Measurements from ENCODE around the gene NUPR1.
A peak's percentile ranks its signal among the peaks of the same experiment; 100 is the strongest.
"Not testable (repeated sequence)": the region's sequence is repeated elsewhere in the genome, so short reads cannot be mapped to it uniquely, and the experiment has no call there.

The NUPR1 gene

GRCh38 chr16:28556914-28557320 is 18.1 kb upstream of the NUPR1 start:
- no peak for DNase-seq (ENCODE audit: low read depth, low spot score)
- no peak overlapping the region for H3K27ac ChIP-seq

DNA sequence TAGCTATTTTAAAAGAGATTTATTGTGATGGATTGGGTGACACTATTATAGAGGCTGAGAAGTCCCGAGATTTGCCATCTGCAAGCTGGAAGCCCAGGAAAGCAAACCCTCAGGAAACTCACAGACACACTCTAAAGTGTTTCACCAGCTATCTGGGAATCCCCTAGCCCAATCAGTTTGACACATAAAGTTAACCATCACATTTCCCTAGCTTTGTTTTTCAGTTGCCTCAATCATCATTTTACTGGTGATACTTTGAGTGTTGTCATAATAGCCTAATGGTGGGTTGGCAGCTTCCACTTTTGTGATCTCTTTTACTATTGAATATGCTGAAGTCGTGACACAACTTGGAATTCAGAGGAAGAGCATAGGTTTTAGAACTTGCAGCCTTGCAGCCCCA is 16.8 kb upstream of the NUPR1 start:
- DNase-seq (ENCODE audit: low read depth, low spot score): no peak
- H3K27ac ChIP-seq: no peak overlapping the region

GRCh38 chr16:28554634-28555423 is 16.1 kb upstream of the NUPR1 start:
- DNase-seq (ENCODE audit: low read depth, low spot score): no peak

GRCh38 chr16:28553776-28554633 is 15.2 kb upstream of the NUPR1 start, which contains the start of gene SGF29:
Gene SGF29, plus strand, starts transcription at chr16:28553920. Its CDS starts 27,150 bp downstream, at chr16:28581070.
- peak; percentile 44 for DNase-seq (ENCODE audit: low read depth, low spot score)
- peak within 1 kb of the TSS; percentile 73 for H3K27ac ChIP-seq

More at GRCh38 chr16:28554634-28555423, 16.1 kb upstream of the NUPR1 start:
- no peak overlapping the region for H3K27ac ChIP-seq

DNA sequence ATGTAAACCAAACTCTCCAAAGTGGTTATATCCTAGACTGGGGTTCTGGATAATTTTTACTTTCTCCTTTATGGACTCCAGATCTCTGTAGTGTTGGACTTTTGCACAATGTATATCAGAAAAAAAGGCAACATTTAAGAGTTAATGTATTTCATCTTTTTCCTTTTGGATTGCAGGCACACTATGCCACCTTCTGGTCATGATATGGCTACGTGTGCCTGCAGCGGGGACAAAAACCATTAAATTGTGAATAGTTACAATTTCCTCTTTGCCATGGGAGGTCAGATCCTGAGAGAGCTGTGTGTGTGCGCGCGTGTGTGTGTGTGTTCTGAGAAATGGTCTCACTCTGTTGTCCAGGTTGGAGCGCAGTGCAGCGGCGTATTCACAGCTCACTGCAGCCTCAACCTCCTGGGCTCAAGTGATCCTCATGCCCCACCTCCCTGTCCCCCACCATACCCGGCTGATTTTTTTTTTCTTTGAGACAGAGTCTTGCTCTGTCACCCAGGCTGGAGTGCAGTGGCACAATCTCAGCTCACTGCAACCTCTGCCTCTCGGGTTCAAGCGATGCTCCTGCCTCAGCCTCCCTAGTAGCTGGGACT is 10.6 kb upstream of the NUPR1 start:
- H3K27ac ChIP-seq: no peak overlapping the region
- DNase-seq (ENCODE audit: low read depth, low spot score): no peak

DNA sequence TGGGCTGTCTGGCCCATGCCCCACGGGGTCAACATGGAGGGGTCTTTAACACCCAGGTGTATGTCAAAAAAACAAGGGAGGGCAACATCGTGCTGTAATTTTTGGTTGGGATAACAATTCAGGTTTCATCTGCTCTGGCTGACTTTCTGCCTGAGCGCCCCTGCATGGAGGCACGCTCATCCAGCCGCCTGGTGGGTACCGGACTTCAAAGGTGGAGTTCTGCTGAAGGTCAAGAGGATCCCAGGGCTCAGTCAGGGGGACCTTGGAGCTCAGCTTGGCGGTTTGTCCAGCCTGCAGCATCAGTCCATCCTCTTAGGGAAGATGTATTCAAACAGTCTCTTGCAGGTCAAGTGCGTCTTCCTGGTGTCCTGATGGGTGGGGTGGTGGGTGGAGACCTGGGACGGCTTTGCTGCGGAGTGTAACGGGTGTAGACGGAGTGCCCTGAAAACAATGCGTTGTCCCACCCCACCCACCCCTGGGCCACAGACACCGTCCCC is 9.6 kb upstream of the NUPR1 start:
- no peak for DNase-seq (ENCODE audit: low read depth, low spot score)

GRCh38 chr16:28546626-28547025 is 7.9 kb upstream of the NUPR1 start:
- DNase-seq (ENCODE audit: low read depth, low spot score): no peak
- H3K27ac ChIP-seq: no peak overlapping the region

More for the DNA sequence above, 9.6 kb upstream of the NUPR1 start:
- H3K27ac ChIP-seq: no peak overlapping the region

GRCh38 chr16:28545964-28546363 is 7.2 kb upstream of the NUPR1 start:
- not testable (repeated sequence) for DNase-seq (ENCODE audit: low read depth, low spot score)

DNA sequence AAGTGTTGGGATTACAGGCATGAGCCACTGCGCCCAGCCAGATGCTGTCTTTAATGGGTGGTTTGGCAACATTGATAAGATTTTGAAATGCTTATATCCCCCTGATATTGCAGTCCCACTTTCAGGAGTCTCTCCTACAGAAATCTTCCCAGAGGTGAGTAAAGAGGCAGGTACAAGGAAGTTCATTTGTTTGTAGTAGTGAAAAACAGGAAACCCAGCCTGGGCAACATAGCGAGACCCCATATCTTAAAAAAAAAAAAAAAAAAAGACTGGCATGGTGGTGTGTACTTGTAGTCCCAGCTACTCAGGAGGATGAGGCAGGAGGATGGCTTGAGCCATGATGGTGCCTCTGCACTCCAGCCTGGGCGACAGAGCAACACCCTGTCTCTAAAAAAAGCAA is 6.2 kb upstream of the NUPR1 start:
- H3K27ac ChIP-seq: no peak overlapping the region
- DNase-seq (ENCODE audit: low read depth, low spot score): no peak

More at GRCh38 chr16:28545964-28546363, 7.2 kb upstream of the NUPR1 start:
- H3K27ac ChIP-seq: not testable (repeated sequence)

DNA sequence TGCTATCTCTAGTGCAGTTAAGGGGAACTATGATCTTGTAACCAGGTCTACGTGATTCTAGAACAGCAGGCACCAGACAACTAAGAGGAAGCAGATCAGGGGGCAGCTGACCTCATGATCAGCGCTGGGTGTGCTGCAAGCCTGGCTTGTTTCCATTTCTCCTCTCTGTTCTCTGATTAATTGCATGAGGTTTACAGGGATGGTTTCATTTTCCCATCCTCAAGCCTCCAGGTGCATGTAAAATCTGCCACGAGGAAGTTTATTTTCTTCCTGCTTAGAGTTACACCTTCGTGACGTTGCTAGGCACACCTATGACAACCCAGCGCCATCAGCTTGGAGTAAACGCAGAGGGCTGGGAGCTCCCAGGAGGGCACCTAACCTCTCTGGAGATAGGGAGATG is 4.3 kb upstream of the NUPR1 start:
- peak; percentile 70 for DNase-seq (ENCODE audit: low read depth, low spot score)
- peak overlapping the region; percentile 39 for H3K27ac ChIP-seq

- no peak for DNase-seq (ENCODE audit: low read depth, low spot score)
- peak overlapping the region; percentile 39 for H3K27ac ChIP-seq
Observed at GRCh38 chr16:28542646-28543045, 3.9 kb upstream of the NUPR1 start.

- no peak for DNase-seq (ENCODE audit: low read depth, low spot score)
- no peak overlapping the region for H3K27ac ChIP-seq
Observed at GRCh38 chr16:28540346-28540745, 1.6 kb upstream of the NUPR1 start.

DNA sequence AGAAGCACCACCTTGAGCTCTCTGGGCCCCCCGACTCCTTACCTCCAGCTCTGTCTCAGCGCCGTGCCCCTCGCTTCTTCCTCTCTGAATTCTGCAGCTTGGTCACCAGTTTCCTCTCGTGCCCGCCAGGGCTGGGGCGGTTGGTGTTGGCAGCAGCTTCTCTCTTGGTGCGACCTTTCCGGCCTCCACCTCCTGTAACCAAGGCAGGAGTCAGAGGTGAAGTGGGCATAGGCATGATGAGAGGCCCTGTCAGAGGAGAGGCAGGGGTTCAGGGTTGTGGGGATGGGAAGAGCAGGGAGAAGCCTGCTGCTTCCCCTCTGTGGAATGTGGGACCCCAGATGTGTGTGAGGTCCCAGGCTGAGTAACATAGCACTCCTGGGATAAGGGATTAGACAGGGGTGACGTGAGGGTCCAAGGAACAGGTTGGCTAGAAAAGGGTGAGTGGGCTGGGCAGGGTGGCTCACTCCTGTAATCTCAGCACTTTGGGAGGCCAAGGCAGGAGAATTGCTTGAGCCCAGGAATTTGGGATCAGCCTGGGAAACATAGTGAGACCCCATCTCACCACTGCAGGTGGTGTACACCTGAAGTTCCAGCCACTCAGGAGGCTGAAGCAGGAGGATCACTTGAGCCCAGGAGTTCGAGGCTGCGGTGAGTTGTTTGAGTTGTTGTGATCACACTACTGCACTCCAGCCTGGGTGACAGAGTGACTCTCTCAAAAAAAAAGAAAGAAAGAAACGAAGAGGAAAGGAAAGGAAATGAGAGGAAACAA is 626 bp downstream of the NUPR1 start:
- peak overlapping the region; percentile 84 for H3K27ac ChIP-seq
- DNase-seq (ENCODE audit: low read depth, low spot score): no peak

GRCh38 chr16:28537076-28537475 is 1.7 kb downstream of the NUPR1 start:
- DNase-seq (ENCODE audit: low read depth, low spot score): peak; percentile 80

GRCh38 chr16:28534542-28535373 is 4.0 kb downstream of the NUPR1 start:
- no peak for DNase-seq (ENCODE audit: low read depth, low spot score)
- H3K27ac ChIP-seq: peak overlapping the region; percentile 84

More at GRCh38 chr16:28537076-28537475, 1.7 kb downstream of the NUPR1 start:
- H3K27ac ChIP-seq: peak overlapping the region; percentile 84

- peak overlapping the region; percentile 84 for H3K27ac ChIP-seq
- DNase-seq (ENCODE audit: low read depth, low spot score): no peak
Observed at GRCh38 chr16:28532940-28533647, 5.7 kb downstream of the NUPR1 start.

GRCh38 chr16:28531777-28532744 is 6.7 kb downstream of the NUPR1 start:
- peak overlapping the region; percentile 84 for H3K27ac ChIP-seq

More at GRCh38 chr16:28531777-28532744, 6.7 kb downstream of the NUPR1 start:
- DNase-seq (ENCODE audit: low read depth, low spot score): no peak

Data from epithelial cell of prostate (primary cell).